Nucleus accumbens (tissue), 56 donors: Measurements from ENCODE around the gene FZD2.
"Not testable (repeated sequence)": the region's sequence is repeated elsewhere in the genome, so short reads cannot be mapped to it uniquely, and the experiment has no call there.

Source experiments
- DNase-seq, 56 donors: peaks; one replicate each; lab custom pipeline; 2025; lab: John Stamatoyannopoulos, UW

The FZD2 gene

GRCh38 chr17:44556832-44557606 lies at the start of gene FZD2:
Gene FZD2 (plus strand): TSS chr17:44557484. CDS start chr17:44557689, 205 bp downstream.
- DNase-seq = peak in 46 of 56 donors; percentile 12 to 76 (median 32)

DNA sequence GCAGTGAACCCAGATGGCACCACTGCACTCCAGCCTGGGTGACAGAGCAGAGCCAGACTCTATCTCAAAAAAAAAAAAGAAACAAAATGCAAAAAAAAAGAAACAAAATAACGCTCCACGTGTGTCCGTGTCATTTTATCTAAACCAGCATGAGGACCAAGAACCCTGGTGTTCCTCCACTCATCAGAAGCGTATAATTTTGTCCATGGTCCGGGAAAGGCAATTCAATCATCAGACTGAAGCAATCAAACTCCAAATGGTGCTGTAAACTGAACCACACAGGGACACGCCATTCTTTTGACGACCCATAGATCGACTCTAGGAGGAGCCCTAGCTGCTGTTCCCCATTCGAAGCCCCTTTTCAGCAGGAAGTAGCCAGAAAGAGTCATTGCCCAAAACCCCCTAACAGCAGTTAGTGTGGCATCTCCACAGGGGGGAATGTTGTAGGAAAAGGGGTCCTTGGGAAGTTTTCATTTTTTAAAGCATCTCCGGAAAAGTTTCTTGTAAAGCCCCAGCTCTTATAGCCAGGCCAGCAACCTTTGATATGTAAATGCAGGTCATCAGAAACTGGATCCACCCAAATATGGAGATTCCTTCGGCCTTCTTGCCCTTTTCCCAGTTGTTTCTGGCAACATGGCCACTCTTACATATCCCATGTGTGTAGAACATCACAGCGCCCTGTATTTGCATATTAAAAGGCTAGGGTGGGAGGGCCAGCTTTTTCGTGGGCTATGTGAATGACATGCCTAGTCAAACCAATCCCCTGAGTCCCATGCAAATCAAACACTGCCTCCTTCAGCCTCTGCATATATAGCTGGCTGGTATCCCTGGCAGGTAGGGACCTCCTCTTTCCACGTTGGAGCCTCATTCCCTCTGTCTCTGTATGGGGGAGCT lies 45.8 kb upstream of the FZD2 start:
- DNase-seq = not testable (repeated sequence)

DNA sequence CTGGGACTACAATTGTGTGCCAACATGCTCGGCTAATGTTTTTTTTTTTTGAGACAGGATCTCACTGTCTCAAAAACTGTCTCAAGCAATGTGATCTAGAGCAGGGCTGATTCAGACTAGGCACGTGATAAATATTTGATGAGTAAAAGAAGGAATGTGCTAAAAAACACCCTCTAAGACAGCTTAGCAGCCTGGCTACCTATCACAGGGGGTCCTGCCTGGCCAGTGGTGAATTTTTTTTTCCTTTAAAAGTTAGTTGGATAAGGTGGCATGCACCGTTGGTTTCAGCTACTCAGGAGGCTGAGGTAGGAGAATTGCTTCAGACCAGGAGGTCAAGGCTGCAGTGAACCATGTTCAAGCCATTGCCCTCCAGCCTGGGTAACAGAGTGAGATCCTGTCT lies 39.3 kb upstream of the FZD2 start:
- no peak for DNase-seq

DNA sequence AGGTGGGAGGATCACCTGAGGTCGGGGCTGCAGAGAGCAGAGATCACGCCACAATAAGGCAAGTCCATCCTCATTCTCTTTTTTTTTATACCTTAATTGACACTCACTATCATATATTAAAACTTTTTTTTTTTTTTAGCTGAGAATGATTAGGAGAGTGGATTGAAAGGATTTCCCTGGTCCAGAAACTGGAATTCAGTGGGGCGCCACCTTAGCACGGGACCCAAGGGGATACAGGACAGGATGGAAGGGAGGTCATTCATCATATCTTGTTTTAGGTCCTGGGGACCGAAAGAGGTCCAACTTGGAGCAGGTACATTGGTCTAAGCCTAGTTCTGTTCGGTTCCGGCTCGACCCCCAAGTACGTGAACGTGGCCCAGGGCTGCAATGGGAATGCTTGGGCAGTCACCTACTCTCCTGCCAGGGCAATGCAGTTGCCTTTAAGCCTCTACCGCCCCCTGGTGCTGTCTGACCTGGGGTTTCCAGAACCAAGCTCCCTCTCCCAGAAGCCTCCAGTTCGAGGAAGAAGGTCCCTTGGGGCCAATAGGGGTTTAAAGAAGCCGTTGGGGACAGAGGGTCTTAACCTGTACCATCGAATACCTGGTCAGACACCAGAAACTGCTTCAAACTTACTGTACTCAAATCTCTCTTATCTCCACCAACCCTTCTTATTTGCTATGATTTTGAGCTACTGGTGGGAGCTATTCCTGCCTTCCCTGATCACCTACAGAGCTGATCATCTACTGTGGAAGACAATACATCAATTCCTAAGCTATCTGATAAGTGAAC lies 34.2 kb upstream of the FZD2 start:
- peak in 2 of 56 donors; percentile 5 to 14 for DNase-seq

DNA sequence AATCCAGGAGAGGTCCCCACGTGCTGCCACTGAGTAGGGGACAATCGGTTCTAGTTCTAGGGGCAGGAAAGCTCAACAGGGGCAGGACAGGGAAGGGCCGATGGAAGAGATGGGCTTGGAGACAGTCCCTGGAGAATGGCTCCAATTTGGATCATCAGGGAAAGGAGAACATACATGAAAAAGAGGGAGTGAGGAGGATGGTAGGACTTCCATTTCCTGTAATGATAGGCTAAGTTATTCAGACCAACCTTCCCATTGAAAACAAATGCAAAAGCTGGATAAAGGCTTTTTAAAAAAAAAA lies 33.7 kb upstream of the FZD2 start:
- DNase-seq = no peak

DNA sequence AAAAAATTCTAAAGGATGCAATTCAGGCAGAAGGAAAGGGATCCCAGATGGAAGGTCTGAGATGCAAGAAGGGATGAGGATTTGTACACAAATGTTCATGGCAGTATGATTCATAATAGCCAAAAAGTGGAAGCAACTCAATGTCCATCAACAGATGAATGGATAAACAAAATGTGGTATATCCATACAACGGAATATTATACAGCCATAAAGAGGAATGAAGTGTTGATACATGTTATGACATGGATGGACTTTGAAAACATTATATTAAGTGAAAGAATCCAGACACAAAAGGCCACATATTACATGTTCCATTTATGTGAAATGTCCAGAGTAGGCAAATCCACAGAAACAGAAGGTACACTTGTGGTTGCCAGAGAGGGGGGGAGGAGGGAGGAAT lies 30.2 kb upstream of the FZD2 start:
- DNase-seq = no peak

- no peak for DNase-seq
Observed at GRCh38 chr17:44527954-44528353, 29.3 kb upstream of the FZD2 start.

- DNase-seq = no peak
Observed at GRCh38 chr17:44529864-44530263, 27.4 kb upstream of the FZD2 start.

DNA sequence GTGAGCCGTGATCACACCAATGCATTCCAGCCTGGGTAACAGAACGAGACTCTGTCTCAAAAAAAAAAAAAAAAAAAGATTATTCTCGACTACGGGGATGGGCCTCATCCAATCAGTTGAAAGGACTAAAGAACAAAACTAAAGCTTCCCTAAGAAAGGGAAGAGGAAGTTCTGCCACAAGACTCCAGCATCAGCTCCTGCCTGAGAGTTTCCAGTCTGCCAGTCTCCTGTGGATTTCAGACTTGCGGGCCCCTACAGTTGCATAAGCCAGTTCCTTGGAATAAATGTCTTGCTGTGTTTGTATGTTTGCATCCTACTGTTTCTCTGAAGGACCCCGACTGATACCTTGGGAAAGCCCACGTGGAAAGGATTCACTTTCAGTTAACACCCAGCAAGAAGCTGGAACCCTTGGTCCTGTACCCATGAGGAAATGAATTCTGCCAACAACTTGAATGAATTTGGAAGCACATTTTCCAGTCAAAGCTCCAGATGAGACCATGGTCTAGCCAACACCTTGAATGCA lies 26.3 kb upstream of the FZD2 start:
- no peak for DNase-seq

GRCh38 chr17:44533533-44534246 lies 23.6 kb upstream of the FZD2 start:
- peak in 51 of 56 donors; percentile 5 to 88 (median 57) for DNase-seq

- peak in 3 of 56 donors; percentile 6 to 12 (median 6) for DNase-seq
Observed at GRCh38 chr17:44536090-44536953, 21.0 kb upstream of the FZD2 start.

GRCh38 chr17:44537922-44538321 lies 19.4 kb upstream of the FZD2 start:
- DNase-seq = not testable (repeated sequence)

- DNase-seq = peak in 1 of 56 donors; percentile 9
Observed at GRCh38 chr17:44539673-44540072, 17.6 kb upstream of the FZD2 start.

DNA sequence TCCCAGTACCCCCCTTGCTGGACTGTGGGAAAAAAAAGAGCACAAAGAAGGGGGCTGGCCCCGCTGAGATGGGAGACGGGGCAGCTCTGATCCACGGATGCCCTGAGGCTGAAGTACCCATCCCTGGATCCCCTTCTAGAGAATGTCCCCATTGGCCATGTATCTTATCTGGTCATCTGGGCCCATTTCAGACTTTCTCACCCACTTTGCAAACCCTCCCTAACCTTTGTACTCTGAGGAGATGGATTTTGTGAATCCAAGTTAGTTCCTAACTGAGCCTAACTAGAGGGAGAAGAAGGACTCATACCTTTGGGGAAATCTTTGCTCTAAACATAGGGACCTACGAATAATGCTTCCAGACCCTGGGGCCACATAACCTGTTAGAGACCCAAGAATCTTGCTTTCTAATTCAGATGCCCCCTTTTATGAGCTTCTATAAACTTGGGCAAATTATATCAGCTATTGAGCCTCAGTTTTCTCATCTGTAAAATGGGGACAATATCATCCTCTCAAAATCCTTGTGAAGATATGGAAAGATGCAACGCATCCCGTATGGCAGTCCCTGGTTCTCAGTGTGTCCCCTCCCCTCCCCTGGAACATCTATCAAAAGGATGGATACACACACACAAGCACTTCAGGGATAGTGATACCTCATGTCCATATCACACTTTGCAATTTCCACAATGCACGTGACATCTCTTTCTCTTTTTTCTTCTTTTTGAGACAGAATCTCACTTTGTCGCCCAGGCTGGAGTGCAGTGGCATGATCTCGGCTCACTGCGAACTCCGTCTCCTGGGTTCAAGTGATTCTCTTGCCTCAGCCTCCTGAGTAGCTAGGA lies 16.8 kb upstream of the FZD2 start:
- no peak for DNase-seq

- DNase-seq = no peak
Observed at GRCh38 chr17:44541884-44542581, 15.3 kb upstream of the FZD2 start.

GRCh38 chr17:44543213-44543904 lies 13.9 kb upstream of the FZD2 start:
- DNase-seq = no peak
